GM18517 (cell line): ENCODE data around the gene TMCC2.

Experiments
- ATAC-seq: cut with Tn5 transposase; IDR thresholded peaks from one replicate; pipeline ENCODE4 v1.9.1; 2021; ENCODE audit warnings: mild to moderate bottlenecking, moderate library complexity; ENCODE audit not compliant: unreplicated experiment

Gene TMCC2

GRCh38 chr1:205259324-205259832 is 31.6 kb downstream of the TMCC2 start:
- no peak for ATAC-seq

GRCh38 chr1:205259998-205260397 is 32.3 kb downstream of the TMCC2 start:
- no peak for ATAC-seq

- no peak for ATAC-seq
Observed at GRCh38 chr1:205260948-205261732, 33.4 kb downstream of the TMCC2 start.

- ATAC-seq: no peak
Observed at GRCh38 chr1:205261946-205262691, 34.4 kb downstream of the TMCC2 start.

- ATAC-seq: no peak
Observed at GRCh38 chr1:205262731-205263171, 35.0 kb downstream of the TMCC2 start.

- ATAC-seq: no peak
Observed at GRCh38 chr1:205263580-205264190, 35.9 kb downstream of the TMCC2 start.

- no peak for ATAC-seq
Observed at GRCh38 chr1:205266611-205267305, 39.0 kb downstream of the TMCC2 start.

- no peak for ATAC-seq
Observed at GRCh38 chr1:205267306-205267902, 39.7 kb downstream of the TMCC2 start.

- no peak for ATAC-seq
Observed at GRCh38 chr1:205268846-205269680, 41.3 kb downstream of the TMCC2 start.

- ATAC-seq: no peak
Observed at GRCh38 chr1:205269711-205270110, 42.0 kb downstream of the TMCC2 start.

- ATAC-seq: no peak
Observed at GRCh38 chr1:205270271-205270670, 42.5 kb downstream of the TMCC2 start.

GRCh38 chr1:205270764-205271163 is 43.0 kb downstream of the TMCC2 start:
- ATAC-seq: no peak

GRCh38 chr1:205271277-205271676 is 43.5 kb downstream of the TMCC2 start:
- no peak for ATAC-seq

GRCh38 chr1:205271745-205272144 is 44.0 kb downstream of the TMCC2 start:
- no peak for ATAC-seq

GRCh38 chr1:205272536-205272935 is 44.8 kb downstream of the TMCC2 start:
- ATAC-seq: no peak

- ATAC-seq: no peak
Observed at GRCh38 chr1:205273551-205273982, 45.8 kb downstream of the TMCC2 start.

GRCh38 chr1:205274041-205274691 is 46.4 kb downstream of the TMCC2 start:
- ATAC-seq: no peak

GRCh38 chr1:205275133-205275532 is 47.4 kb downstream of the TMCC2 start:
- no peak for ATAC-seq
